HepG2 (cell line): ENCODE results near the gene LAMTOR3. TPM values are rescaled to one million over a fixed set of nuclear protein-coding genes. Genes with fewer than 3 reads are reported as not detected.

Source experiments
- ATAC-seq: fragments of 200-7000 bp; cut with Tn5 transposase; 3 replicates; pipeline ENCODE4 v1.9.1; 2020; ENCODE audit warnings: mild to moderate bottlenecking, moderate library complexity
- BruUV-seq: library from RNA; stranded (reverse); fragments of 400-500 nt; replicated peaks from 2 replicates; lab custom pipeline; 2021; lab: Mats Ljungman, UMichigan
- CTCF ChIA-PET: fragments of 300-600 bp; formaldehyde crosslinking; extraction: SDS; loops from one replicate; lab custom pipeline; 2021; ENCODE audit warnings: low total read pairs, inconsistent platforms, low intra/inter-chr PET ratio; lab: Yijun Ruan, JAX
- POLR2A ChIA-PET: fragments of 350-600 bp; sonication (Branson Sonifier 250); formaldehyde crosslinking; loops from one replicate; lab custom pipeline; 2020; ENCODE audit warnings: antibody characterized with exemption, inconsistent platforms; lab: Yijun Ruan, JAX
- DNase-seq: peaks from one replicate; pipeline ENCODE4 v3.0.0-alpha.2; 2015; ENCODE audit warnings: low spot score
- FAIRE-seq: peaks from 3 replicates; lab custom pipeline; 2011; peaks lifted over from hg19 to GRCh38; lab: Jason Lieb, UNC
- H2AFZ ChIP-seq: one replicate; pipeline ENCODE4 v1.6.1; 2011; ENCODE audit warnings: low read length, inconsistent platforms
- H3K27ac ChIP-seq: fragments of 300-600 bp; 3 replicates; pipeline ENCODE4 v1.8.0; 2011; ENCODE audit warnings: mixed run types, mild to moderate bottlenecking, mixed read lengths, low read length, inconsistent platforms; ENCODE audit not compliant: insufficient read depth; ENCODE audit errors: extremely low read length
- H3K27me3 ChIP-seq, 2 experiments: fragments of 200-600 bp in 1 of 2; 2 replicates in 1 of 2; 3 replicates in 1 of 2; pipeline versions ENCODE4 v1.6.0 to v1.8.0; 2011; ENCODE audit warnings: low read length in 2 of 2, mild to moderate bottlenecking in 2 of 2, moderate library complexity in 2 of 2, inconsistent platforms in 1 of 2; ENCODE audit not compliant: insufficient read depth in 2 of 2, control insufficient read depth in 1 of 2
- H3K36me3 ChIP-seq, 2 experiments: fragments of 200-600 bp in 1 of 2; replicated peaks in 1 of 2; 2 replicates in 1 of 2; 3 replicates in 1 of 2; pipeline versions ENCODE4 v1.5.1 to v1.8.0; 2011; ENCODE audit warnings: low read length in 2 of 2, inconsistent platforms in 1 of 2; ENCODE audit not compliant: insufficient read depth in 2 of 2, control insufficient read depth in 1 of 2
- H3K4me1 ChIP-seq: 2 replicates; pipeline ENCODE4 v1.5.1; 2012; ENCODE audit warnings: low read length, inconsistent platforms; ENCODE audit not compliant: insufficient read depth
- H3K4me2 ChIP-seq: 2 replicates; pipeline ENCODE4 v1.6.0; 2011; ENCODE audit warnings: low read depth, low read length, inconsistent platforms
- H3K4me3 ChIP-seq, 3 experiments: fragments of 200-600 bp in 1 of 3; sonication (generic), shearing (Covaris generic) in 1 of 3; replicated peaks in 1 of 3; 2 replicates each; pipeline ENCODE4 v1.5.1; 2011 to 2016; ENCODE audit warnings: low read length in 3 of 3, inconsistent platforms in 2 of 3, low read depth in 2 of 3, mild to moderate bottlenecking in 2 of 3, control low read depth in 1 of 3, mixed read lengths in 1 of 3; ENCODE audit not compliant: insufficient read depth in 1 of 3
- H3K79me2 ChIP-seq: one replicate; pipeline ENCODE4 v1.6.1; 2011; ENCODE audit warnings: low read length, inconsistent platforms; ENCODE audit not compliant: insufficient read depth
- H3K9ac ChIP-seq: 2 replicates; pipeline ENCODE4 v1.6.0; 2011; ENCODE audit warnings: mild to moderate bottlenecking, low read depth, low read length, inconsistent platforms; ENCODE audit not compliant: insufficient read depth
- H3K9me3 ChIP-seq: 2 replicates; pipeline ENCODE4 v1.5.1; 2012; ENCODE audit warnings: mild to moderate bottlenecking, low read length
- H4K20me1 ChIP-seq: 2 replicates; pipeline ENCODE4 v1.6.0; 2011; ENCODE audit warnings: inconsistent platforms, mild to moderate bottlenecking, low read length, moderate library complexity; ENCODE audit not compliant: insufficient read depth
- BATF2 ChIP-seq: sonication (generic); formaldehyde crosslinking; IDR thresholded peaks from 2 replicates; pipeline ENCODE4 v1.8.0; 2022; ENCODE audit warnings: mild to moderate bottlenecking, missing genetic modification reagents, moderate library complexity
- GFI1 ChIP-seq: sonication (generic); formaldehyde crosslinking; IDR thresholded peaks from 2 replicates; pipeline ENCODE4 v1.5.0; 2020; ENCODE audit warnings: missing genetic modification reagents, mild to moderate bottlenecking, borderline replicate concordance
- HMG20B ChIP-seq: conservative IDR thresholded peaks from 2 replicates; pipeline ENCODE4 v1.6.1; 2016; ENCODE audit warnings: missing genetic modification reagents, missing compliant biosample characterization
- IKZF4 ChIP-seq: sonication (generic); formaldehyde crosslinking; IDR thresholded peaks from 2 replicates; pipeline ENCODE4 v1.5.1; 2020; ENCODE audit warnings: borderline replicate concordance, mild to moderate bottlenecking, low read depth, missing genetic modification reagents; ENCODE audit errors: not compliant biosample characterization
- PCBP1 ChIP-seq: fragments of 200-400 bp; formaldehyde crosslinking; IDR thresholded peaks from 2 replicates; pipeline ENCODE4 v1.6.1; 2017; ENCODE audit warnings: mild to moderate bottlenecking, low read depth, low read length, borderline replicate concordance
- SOX6 ChIP-seq, 2 experiments: fragments of 450-650 bp in 1 of 2; sonication (generic) in 1 of 2; formaldehyde crosslinking in 1 of 2; IDR thresholded peaks; 2 replicates each; pipeline versions ENCODE4 v1.4.0 to v1.6.1; 2017 to 2020; ENCODE audit warnings: antibody characterized with exemption in 1 of 2, mild to moderate bottlenecking in 1 of 2, missing genetic modification reagents in 1 of 2
- ZBTB37 ChIP-seq: sonication (generic); formaldehyde crosslinking; IDR thresholded peaks from 2 replicates; pipeline ENCODE4 v1.4.0; 2020; ENCODE audit warnings: mild to moderate bottlenecking, missing genetic modification reagents
- ZMYM4 ChIP-seq: sonication (generic); formaldehyde crosslinking; IDR thresholded peaks from 2 replicates; pipeline ENCODE4 v1.8.1; 2023; ENCODE audit warnings: mild to moderate bottlenecking, missing genetic modification reagents
- ZNF318 ChIP-seq: sonication (generic); formaldehyde crosslinking; IDR thresholded peaks from 2 replicates; pipeline ENCODE4 v1.4.0; 2020; ENCODE audit warnings: mild to moderate bottlenecking, missing genetic modification reagents
- WGBS: methylation state at CpG from one replicate; pipeline ENCODE4 v1.1.6; 2017; ENCODE audit warnings: low lambda C conversion rate; 5-methylcytosine and 5-hydroxymethylcytosine counted together
- in situ Hi-C: cut with HindIII; loops from 2 replicates; pipeline ENCODE4 v1.10.0; 2017; ENCODE audit warnings: low pct_unique_long_range_greater_than_20kb; ENCODE audit not compliant: extremely low pct_ligation_motif_present
- intact Hi-C: fragments of 100-400 bp; cut with micrococcal nuclease; formaldehyde crosslinking; loops from one replicate; pipeline ENCODE4 v1.10.0; 2022; ENCODE audit not compliant: unreplicated experiment
- polyA plus RNA-seq, 8 experiments: library from polyadenylated mRNA; depleted of rRNA in 3 of 8; stranded (reverse) in 7 of 8; unstranded in 1 of 8; fragments of >200 nt; fragmentation: Illumina TruSeq in 4 of 8; extraction: Trizol in 4 of 8; gene quantifications; 2 replicates each; pipeline versions ENCODE4 v1.2.1 to v1.2.3, GENCODE V29; 2011 to 2016; ENCODE audit warnings: low read depth in 4 of 8, missing spikeins in 1 of 8, mixed read lengths in 1 of 8; ENCODE audit not compliant: insufficient read depth in 1 of 8
- total RNA-seq, 5 experiments: library from RNA; depleted of rRNA; stranded (reverse); fragments of >200 nt; fragmentation: Illumina TruSeq; extraction: Trizol; gene quantifications; 2 replicates each; pipeline ENCODE4 v1.2.3, GENCODE V29; 2016; ENCODE audit warnings: low read depth in 1 of 5

Gene LAMTOR3
- total and polyA plus RNA-seq, 2 of the 13 experiments (the other 11 are each of a cell fraction or from before 2014, with no cell fraction given) = 47.6 to 49.1 TPM

- TF ChIP-seq ZNF318 (CRISPR knock-in tag) = no peak
- TF ChIP-seq IKZF4 = no peak
These were observed 45.6 kb downstream of the LAMTOR3 start (continued) for GRCh38 chr4:99848591-99849001.

GRCh38 chr4:99847362-99847976 is 46.8 kb downstream of the LAMTOR3 start:
- DNase-seq = no peak
- FAIRE-seq = no peak
- Histone ChIP-seq H3K36me3 (no peaks in the 10 kb centered on the region), H3K4me2 (no peak overlapping the region), H4K20me1 (no peaks in the 10 kb centered on the region), H3K79me2 (no peaks in the 10 kb centered on the region), H2AFZ (no peak overlapping the region), H3K27me3 (no peaks in the 10 kb centered on the region; a peak in 1 of 5 replicates), H3K4me3 (no peak overlapping the region), H3K9ac (no peak overlapping the region), H3K27ac (no peak overlapping the region), H3K4me1 (no peaks in the 10 kb centered on the region), H3K9me3 (no peaks in the 10 kb centered on the region)
- ChIA-PET CTCF (no interaction called here), POLR2A (no interaction called here)
- no peak for ATAC-seq
- intact Hi-C loops = no loop called here
- BruUV-seq = no TSS peak
- in situ Hi-C loops = no loop called here
- WGBS = 42% methylated on average over 9 of the region's 10 CpGs
- TF ChIP-seq ZMYM4 (CRISPR knock-in tag) = no peak
- no peak for TF ChIP-seq HMG20B (CRISPR knock-in tag)
- TF ChIP-seq SOX6 (IDR thresholded peaks at IDR 0.05) = no peak
- TF ChIP-seq SOX6 (CRISPR knock-in tag; IDR thresholded peaks at IDR 0.05) = no peak
- TF ChIP-seq PCBP1 = no peak
- no peak for TF ChIP-seq GFI1 (CRISPR knock-in tag)
- TF ChIP-seq BATF2 (CRISPR knock-in tag) = no peak
- no peak for TF ChIP-seq ZBTB37 (CRISPR knock-in tag)
